GM19467 (cell line): ENCODE results near the gene NAA60.

Experiments
- ATAC-seq: cut with Tn5 transposase; IDR thresholded peaks from one replicate; pipeline ENCODE4 v1.9.1; 2021; ENCODE audit warnings: mild to moderate bottlenecking, moderate library complexity; ENCODE audit not compliant: unreplicated experiment

NAA60 gene

DNA sequence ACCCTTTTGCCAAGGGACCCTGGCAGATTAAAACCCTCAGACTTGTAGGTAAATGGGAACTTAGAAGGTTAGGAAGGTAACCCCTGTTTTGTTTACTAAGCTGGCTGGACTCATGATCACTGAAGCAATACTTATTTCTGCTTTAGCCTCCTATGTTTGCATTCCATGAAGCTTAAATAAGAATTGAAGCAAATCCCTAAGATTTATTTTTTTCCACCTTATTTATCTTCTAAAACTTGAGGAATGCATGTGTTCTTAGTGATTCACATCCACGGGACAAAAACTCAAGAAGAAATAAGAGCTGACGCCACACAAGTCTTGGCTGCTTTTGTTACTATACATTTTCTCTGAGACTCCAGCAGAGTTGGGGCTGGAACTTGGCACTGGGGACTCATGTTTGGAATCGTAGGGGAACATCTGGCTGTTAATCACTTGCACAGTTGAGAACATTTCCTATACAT lies 92.8 kb downstream of the NAA60 start:
- no peak for ATAC-seq
